PC-9 (cell line): ENCODE results near the gene ADRA2B.

Experiments
- EZH2 ChIP-seq: fragments of 200-600 bp; sonication (generic); IDR thresholded peaks from 2 replicates; pipeline ENCODE4 v1.8.0; 2017; ENCODE audit warnings: antibody characterized with exemption, low read depth
- TF ChIP-seq, protein P1 (sequence below): fragments of 200-600 bp; sonication (generic); conservative IDR thresholded peaks from 2 replicates; pipeline ENCODE4 v1.6.1; 2017; ENCODE audit warnings: mixed run types, antibody characterized with exemption, mild to moderate bottlenecking, moderate library complexity

DNA sequence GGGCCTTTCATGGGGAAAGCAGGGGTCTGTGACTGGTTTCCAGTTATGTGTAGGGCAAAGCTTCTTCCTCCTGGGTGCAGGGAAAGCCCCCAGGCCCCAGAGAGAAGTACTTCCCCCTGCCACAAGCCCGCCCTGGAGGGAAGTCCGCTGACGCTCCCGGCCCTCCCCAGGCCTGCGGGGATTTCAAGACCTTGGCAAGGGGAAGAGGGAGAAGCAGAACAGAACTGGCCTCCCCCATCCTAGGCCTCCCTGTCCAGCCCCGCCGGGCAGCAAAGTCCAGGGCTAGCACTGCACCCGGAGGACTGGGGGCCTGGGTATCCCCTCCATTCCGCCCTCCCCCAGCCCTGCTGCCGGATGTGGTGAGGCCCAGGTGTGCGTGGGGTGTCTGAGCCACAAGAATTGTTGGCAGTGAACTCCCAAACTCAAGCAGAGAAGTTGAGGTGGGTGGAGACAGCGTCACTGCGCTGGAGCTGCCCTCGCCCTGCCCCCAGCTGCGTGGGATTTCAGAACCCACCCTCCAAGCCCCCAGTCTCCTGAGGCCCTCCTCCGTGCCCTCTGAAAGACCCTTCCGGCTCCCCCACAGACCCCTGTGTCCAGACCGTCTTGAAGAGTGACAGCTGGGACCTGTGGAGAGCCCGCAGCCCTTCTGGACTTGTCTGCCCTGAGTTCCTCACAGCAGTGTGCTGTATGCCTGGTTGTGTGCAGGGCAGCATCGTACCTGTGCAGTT, 29.9 kb upstream of the ADRA2B start:
- TF ChIP-seq, protein P1, sequence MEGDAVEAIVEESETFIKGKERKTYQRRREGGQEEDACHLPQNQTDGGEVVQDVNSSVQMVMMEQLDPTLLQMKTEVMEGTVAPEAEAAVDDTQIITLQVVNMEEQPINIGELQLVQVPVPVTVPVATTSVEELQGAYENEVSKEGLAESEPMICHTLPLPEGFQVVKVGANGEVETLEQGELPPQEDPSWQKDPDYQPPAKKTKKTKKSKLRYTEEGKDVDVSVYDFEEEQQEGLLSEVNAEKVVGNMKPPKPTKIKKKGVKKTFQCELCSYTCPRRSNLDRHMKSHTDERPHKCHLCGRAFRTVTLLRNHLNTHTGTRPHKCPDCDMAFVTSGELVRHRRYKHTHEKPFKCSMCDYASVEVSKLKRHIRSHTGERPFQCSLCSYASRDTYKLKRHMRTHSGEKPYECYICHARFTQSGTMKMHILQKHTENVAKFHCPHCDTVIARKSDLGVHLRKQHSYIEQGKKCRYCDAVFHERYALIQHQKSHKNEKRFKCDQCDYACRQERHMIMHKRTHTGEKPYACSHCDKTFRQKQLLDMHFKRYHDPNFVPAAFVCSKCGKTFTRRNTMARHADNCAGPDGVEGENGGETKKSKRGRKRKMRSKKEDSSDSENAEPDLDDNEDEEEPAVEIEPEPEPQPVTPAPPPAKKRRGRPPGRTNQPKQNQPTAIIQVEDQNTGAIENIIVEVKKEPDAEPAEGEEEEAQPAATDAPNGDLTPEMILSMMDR: no peak
- no peak for TF ChIP-seq EZH2
